PFSK-1 (cell line): ENCODE results near the gene CD44.

Experiments used
- FOXP2 ChIP-seq: optimal IDR thresholded peaks from 2 replicates; pipeline ENCODE3; 2011; ENCODE audit warnings: borderline replicate concordance, control low read depth, inconsistent platforms; ENCODE audit not compliant: insufficient read depth; ENCODE audit errors: extremely low read length, extremely low read depth
- POLR2AphosphoS5 ChIP-seq: IDR thresholded peaks from 2 replicates; pipeline ENCODE4 v1.6.1; 2012; ENCODE audit warnings: low read depth, mild to moderate bottlenecking, control low read depth, low read length, moderate library complexity
- REST ChIP-seq, 2 experiments: IDR thresholded peaks; 2 replicates each; pipeline versions ENCODE4 v1.6.1 to v1.8.0; 2011 to 2012; ENCODE audit warnings: low read depth in 2 of 2, low read length in 2 of 2, control low read depth in 1 of 2, inconsistent platforms in 1 of 2, mild to moderate bottlenecking in 1 of 2, moderate library complexity in 1 of 2; ENCODE audit not compliant: insufficient read depth in 1 of 2
- SIN3A ChIP-seq: IDR thresholded peaks from 2 replicates; pipeline ENCODE4 v1.6.1; 2012; ENCODE audit warnings: mild to moderate bottlenecking, low read length, moderate library complexity, borderline replicate concordance; ENCODE audit not compliant: insufficient read depth
- TAF1 ChIP-seq: IDR thresholded peaks from 2 replicates; pipeline ENCODE4 v1.6.1; 2012; ENCODE audit warnings: low read length, control low read depth, borderline replicate concordance; ENCODE audit not compliant: insufficient read depth

CD44 gene

GRCh38 chr11:35165030-35165422 lies 26.1 kb downstream of the CD44 start:
- TF ChIP-seq SIN3A (no peak), FOXP2 (no peak), REST (IDR thresholded peaks at IDR 0.05; ENCODE audit: insufficient read depth in 1 of 2, low read depth in 2 of 2, low read length in 2 of 2) (no peak), TAF1 (no peak), POLR2AphosphoS5 (no peak)

- TF ChIP-seq POLR2AphosphoS5: no peak
- TF ChIP-seq REST (IDR thresholded peaks at IDR 0.05; ENCODE audit: insufficient read depth in 1 of 2, low read depth in 2 of 2, low read length in 2 of 2): no peak
- no peak for TF ChIP-seq TAF1
- TF ChIP-seq SIN3A: no peak
- no peak for TF ChIP-seq FOXP2
Observed at GRCh38 chr11:35165423-35166368, 26.7 kb downstream of the CD44 start.

GRCh38 chr11:35166369-35167360 lies 27.7 kb downstream of the CD44 start:
- TF ChIP-seq REST (IDR thresholded peaks at IDR 0.05; ENCODE audit: insufficient read depth in 1 of 2, low read depth in 2 of 2, low read length in 2 of 2): no peak
- TF ChIP-seq SIN3A: peak; percentile 12; the same call in 1 of the 2 replicates
- peak; percentile 36; the same call in 1 of the 2 replicates for TF ChIP-seq TAF1

- no peak for TF ChIP-seq POLR2AphosphoS5
- TF ChIP-seq TAF1: no peak
- no peak for TF ChIP-seq FOXP2
- no peak for TF ChIP-seq SIN3A
- no peak for TF ChIP-seq REST (IDR thresholded peaks at IDR 0.05; ENCODE audit: insufficient read depth in 1 of 2, low read depth in 2 of 2, low read length in 2 of 2)
Observed at GRCh38 chr11:35167426-35167954, 28.5 kb downstream of the CD44 start.
